Prostate gland (tissue), 2 donors: ENCODE data around the gene LTB.

Experiments used
- POLR2AphosphoS5 ChIP-seq: sonication (generic); formaldehyde crosslinking; IDR thresholded peaks from one replicate; pipeline ENCODE4 v1.6.1; 2017; ENCODE audit warnings: antibody characterized with exemption
- TF ChIP-seq, protein P1 (sequence below), 4 experiments: fragments of 200-600 bp in 2 of 4; fragments of 450-650 bp in 2 of 4; sonication (generic) in 2 of 4; IDR thresholded peaks; 1 replicate in 3 of 4; 2 replicates in 1 of 4; pipeline ENCODE4 v1.5.1; 2016 to 2019; ENCODE audit warnings: antibody characterized with exemption in 4 of 4, mild to moderate bottlenecking in 2 of 4, moderate library complexity in 2 of 4

DNA sequence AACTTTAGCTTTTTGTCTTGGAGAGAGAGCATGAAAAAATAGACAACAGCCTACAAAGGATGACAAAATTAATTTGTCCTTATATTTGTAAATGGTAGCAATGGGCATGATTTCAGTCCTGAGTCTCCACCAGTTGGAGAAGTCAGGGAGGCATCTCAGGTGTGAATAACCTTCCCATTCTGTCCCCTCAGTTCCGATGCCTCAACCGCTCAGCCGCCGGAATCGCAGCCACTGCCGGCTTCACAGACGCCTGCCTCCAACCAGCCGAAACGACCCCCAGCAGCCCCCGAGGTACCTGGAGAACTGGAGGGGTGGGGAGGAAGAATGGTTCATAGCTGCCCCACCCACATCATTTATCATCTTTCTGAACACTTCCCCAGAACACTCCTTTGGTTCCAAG lies 41.8 kb upstream of the LTB start:
- TF ChIP-seq, protein P1, sequence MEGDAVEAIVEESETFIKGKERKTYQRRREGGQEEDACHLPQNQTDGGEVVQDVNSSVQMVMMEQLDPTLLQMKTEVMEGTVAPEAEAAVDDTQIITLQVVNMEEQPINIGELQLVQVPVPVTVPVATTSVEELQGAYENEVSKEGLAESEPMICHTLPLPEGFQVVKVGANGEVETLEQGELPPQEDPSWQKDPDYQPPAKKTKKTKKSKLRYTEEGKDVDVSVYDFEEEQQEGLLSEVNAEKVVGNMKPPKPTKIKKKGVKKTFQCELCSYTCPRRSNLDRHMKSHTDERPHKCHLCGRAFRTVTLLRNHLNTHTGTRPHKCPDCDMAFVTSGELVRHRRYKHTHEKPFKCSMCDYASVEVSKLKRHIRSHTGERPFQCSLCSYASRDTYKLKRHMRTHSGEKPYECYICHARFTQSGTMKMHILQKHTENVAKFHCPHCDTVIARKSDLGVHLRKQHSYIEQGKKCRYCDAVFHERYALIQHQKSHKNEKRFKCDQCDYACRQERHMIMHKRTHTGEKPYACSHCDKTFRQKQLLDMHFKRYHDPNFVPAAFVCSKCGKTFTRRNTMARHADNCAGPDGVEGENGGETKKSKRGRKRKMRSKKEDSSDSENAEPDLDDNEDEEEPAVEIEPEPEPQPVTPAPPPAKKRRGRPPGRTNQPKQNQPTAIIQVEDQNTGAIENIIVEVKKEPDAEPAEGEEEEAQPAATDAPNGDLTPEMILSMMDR (IDR thresholded peaks at IDR 0.05), result no peak
- no peak for TF ChIP-seq POLR2AphosphoS5
